GM18870 (cell line): ENCODE data around the gene KLK6.

Experiments used
- ATAC-seq: cut with Tn5 transposase; IDR thresholded peaks from one replicate; pipeline ENCODE4 v1.9.1; 2021; ENCODE audit warnings: moderate library complexity; ENCODE audit not compliant: unreplicated experiment

Gene KLK6

DNA sequence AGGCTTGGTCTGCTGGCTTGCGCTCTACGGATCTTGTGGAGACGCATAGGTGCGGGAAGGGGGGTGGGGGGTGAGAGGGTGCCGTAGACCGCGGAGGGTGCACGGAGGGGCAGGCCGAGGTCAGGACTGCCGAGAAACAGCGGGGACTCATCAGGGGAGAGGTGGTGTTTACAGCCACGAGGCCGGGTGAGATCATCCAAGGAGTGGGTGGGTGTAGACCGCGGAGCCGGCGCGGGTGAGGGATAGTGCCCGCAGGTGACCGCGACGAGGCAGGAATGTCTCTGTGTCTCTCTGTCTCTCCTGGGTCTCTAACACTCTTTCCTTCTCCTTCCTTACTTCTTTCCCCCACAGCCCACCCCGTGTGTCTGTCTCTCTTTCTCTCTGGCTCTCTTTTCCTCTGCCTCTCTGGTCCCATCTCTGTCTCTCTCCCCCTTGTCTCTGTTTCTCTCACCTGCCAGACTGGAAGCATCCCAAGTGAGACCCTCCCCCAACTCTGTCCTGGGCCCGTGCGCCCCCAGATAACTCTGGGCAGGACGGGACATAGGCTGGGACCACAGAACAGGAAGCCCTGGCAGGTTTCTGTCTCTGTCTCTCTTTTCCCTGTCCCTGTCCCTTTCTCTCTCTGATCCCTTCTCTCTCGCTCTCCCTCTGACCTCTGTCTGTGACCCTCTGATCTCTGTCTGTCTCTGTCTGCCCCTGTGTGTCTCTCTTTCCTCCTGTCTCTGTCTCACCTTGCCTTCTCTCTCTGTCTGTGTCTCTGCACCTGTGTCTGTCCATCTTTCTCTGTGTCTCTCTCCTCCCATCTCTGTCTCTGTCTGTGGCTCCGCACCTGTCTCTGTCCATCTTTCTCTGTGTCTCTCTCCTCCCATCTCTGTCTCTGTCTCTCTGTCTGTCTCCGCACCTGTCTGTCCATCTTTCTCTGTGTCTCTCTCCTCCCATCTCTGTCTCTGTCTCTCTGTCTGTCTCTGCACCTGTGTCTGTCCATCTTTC is 56.4 kb downstream of the KLK6 start:
- no peak for ATAC-seq

- ATAC-seq = no peak
Measured at GRCh38 chr19:50912102-50912599, 57.2 kb downstream of the KLK6 start.

GRCh38 chr19:50911206-50912101 is 57.9 kb downstream of the KLK6 start, which contains the start of gene KLK4:
Gene KLK4 (minus strand): TSS chr19:50911395. CDS start chr19:50910738, 657 bp downstream.
- no peak for ATAC-seq

DNA sequence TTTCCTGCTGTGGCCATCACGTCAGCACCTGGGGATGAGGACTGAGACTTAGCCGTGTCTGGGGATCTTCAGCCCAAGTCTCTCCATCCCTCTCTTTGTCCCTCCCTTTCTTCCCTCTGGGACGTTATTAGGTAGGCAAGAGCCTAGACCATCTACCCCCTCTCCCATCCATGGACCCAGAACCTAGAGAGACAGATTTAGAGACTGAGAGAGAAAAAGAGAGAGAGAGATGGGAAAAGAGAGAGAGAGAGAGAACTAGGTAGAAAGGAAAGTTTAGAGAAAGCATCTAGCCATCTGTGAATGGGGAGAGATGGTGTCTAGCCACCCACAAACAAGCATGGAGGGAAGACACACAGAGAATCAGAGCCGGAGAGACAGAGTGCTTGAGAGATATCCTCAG is 58.7 kb downstream of the KLK6 start:
- ATAC-seq = no peak

GRCh38 chr19:50909240-50910070 is 59.9 kb downstream of the KLK6 start:
- ATAC-seq = no peak
